ENCODE measurements around the gene MTUS2.
A peak's percentile ranks its signal among the peaks of the same experiment; 100 is the strongest.

MTUS2 gene

GRCh38 chr13:29402166-29402636 is 582.1 kb downstream of the MTUS2 start:
- DNase-seq (ENCODE audit: low spot score) = no peak

GRCh38 chr13:29405401-29405800 is 585.3 kb downstream of the MTUS2 start:
- no peak for DNase-seq (ENCODE audit: low spot score)

GRCh38 chr13:29411481-29411880 is 591.3 kb downstream of the MTUS2 start:
- no peak for DNase-seq (ENCODE audit: low spot score)

GRCh38 chr13:29418026-29418425 is 597.9 kb downstream of the MTUS2 start:
- peak; percentile 18 for DNase-seq (ENCODE audit: low spot score)

- DNase-seq (ENCODE audit: low spot score) = no peak
Measured at GRCh38 chr13:29421118-29421517, 601.0 kb downstream of the MTUS2 start.

- no peak for DNase-seq (ENCODE audit: low spot score)
Measured at GRCh38 chr13:29422015-29422414, 601.9 kb downstream of the MTUS2 start.

- DNase-seq (ENCODE audit: low spot score) = no peak
Measured at GRCh38 chr13:29423050-29423449, 602.9 kb downstream of the MTUS2 start.

GRCh38 chr13:29427937-29428309 is 607.8 kb downstream of the MTUS2 start:
- DNase-seq (ENCODE audit: low spot score) = no peak

GRCh38 chr13:29428310-29429181 is 608.4 kb downstream of the MTUS2 start:
- DNase-seq (ENCODE audit: low spot score) = no peak

- DNase-seq (ENCODE audit: low spot score) = no peak
Measured at GRCh38 chr13:29429286-29429900, 609.3 kb downstream of the MTUS2 start.

- DNase-seq (ENCODE audit: low spot score) = no peak
Measured at GRCh38 chr13:29434217-29434945, 614.2 kb downstream of the MTUS2 start.

- DNase-seq (ENCODE audit: low spot score) = no peak
Measured at GRCh38 chr13:29435125-29435911, 615.2 kb downstream of the MTUS2 start.

GRCh38 chr13:29436291-29436690 is 616.2 kb downstream of the MTUS2 start:
- DNase-seq (ENCODE audit: low spot score) = no peak

GRCh38 chr13:29436721-29437280 is 616.7 kb downstream of the MTUS2 start:
- no peak for DNase-seq (ENCODE audit: low spot score)

GRCh38 chr13:29438769-29439168 is 618.6 kb downstream of the MTUS2 start:
- no peak for DNase-seq (ENCODE audit: low spot score)

GRCh38 chr13:29439601-29440388 is 619.7 kb downstream of the MTUS2 start:
- no peak for DNase-seq (ENCODE audit: low spot score)

GRCh38 chr13:29441306-29441705 is 621.2 kb downstream of the MTUS2 start:
- no peak for DNase-seq (ENCODE audit: low spot score)

GRCh38 chr13:29446016-29446415 is 625.9 kb downstream of the MTUS2 start:
- no peak for DNase-seq (ENCODE audit: low spot score)

GRCh38 chr13:29448174-29448573 is 628.0 kb downstream of the MTUS2 start:
- no peak for DNase-seq (ENCODE audit: low spot score)

GRCh38 chr13:29449726-29450125 is 629.6 kb downstream of the MTUS2 start:
- DNase-seq (ENCODE audit: low spot score) = no peak

GRCh38 chr13:29451976-29452375 is 631.8 kb downstream of the MTUS2 start:
- no peak for DNase-seq (ENCODE audit: low spot score)
